K562 (cell line): Measurements from ENCODE around the gene CALHM1. TPM values are rescaled to one million over a fixed set of nuclear protein-coding genes. Genes with fewer than 3 reads are reported as not detected.
A peak's percentile ranks its signal among the peaks of the same experiment; 100 is the strongest.

ENCODE experiments used
- ARID1B ChIP-seq: fragments of 450-650 bp; IDR thresholded peaks from 2 replicates; pipeline ENCODE4 v1.6.1; 2016; ENCODE audit warnings: antibody characterized with exemption, mild to moderate bottlenecking, inconsistent platforms
- ARID2 ChIP-seq: fragments of 450-650 bp; IDR thresholded peaks from 2 replicates; pipeline ENCODE4 v1.6.1; 2017; ENCODE audit warnings: antibody characterized with exemption, mild to moderate bottlenecking
- ATF2 ChIP-seq: sonication (generic); formaldehyde crosslinking; IDR thresholded peaks from 2 replicates; pipeline ENCODE4 v1.8.1; 2022; ENCODE audit warnings: missing genetic modification reagents
- BRD4 ChIP-seq: fragments of 200-600 bp; sonication (generic); IDR thresholded peaks from 2 replicates; pipeline ENCODE4 v1.6.1; 2017; ENCODE audit warnings: inconsistent platforms
- CREB5 ChIP-seq: fragments of 250-450 bp; sonication (Bioruptor Pico); IDR thresholded peaks from 2 replicates; pipeline ENCODE4 v1.5.0; 2020; ENCODE audit warnings: mild to moderate bottlenecking
- CSDE1 ChIP-seq, 2 experiments: fragments of 450-650 bp; IDR thresholded peaks; 2 replicates each; pipeline ENCODE4 v1.6.1; 2016; ENCODE audit warnings: mild to moderate bottlenecking in 1 of 2
- CTCFL ChIP-seq: IDR thresholded peaks from 2 replicates; pipeline ENCODE4 v1.6.1; 2011; ENCODE audit warnings: borderline replicate concordance, low read depth, mild to moderate bottlenecking, moderate library complexity, low read length; ENCODE audit not compliant: insufficient read depth, poor library complexity, severe bottlenecking
- E2F1 ChIP-seq: sonication (generic); formaldehyde crosslinking; IDR thresholded peaks from 2 replicates; pipeline ENCODE4 v1.8.1; 2023; ENCODE audit warnings: mild to moderate bottlenecking, missing genetic modification reagents, moderate library complexity
- ELF1 ChIP-seq: fragments of 200-800 bp; sonication (Bioruptor generic); IDR thresholded peaks from 2 replicates; pipeline ENCODE4 v1.6.1; 2016; ENCODE audit warnings: missing genetic modification characterization, missing compliant biosample characterization
- FOSL1 ChIP-seq: fragments of 200-800 bp; sonication (Bioruptor generic); conservative IDR thresholded peaks from 2 replicates; pipeline ENCODE4 v1.6.1; 2016; ENCODE audit warnings: missing genetic modification characterization, missing compliant biosample characterization
- GTF2E2 ChIP-seq: fragments of 200-800 bp; sonication (Bioruptor generic); IDR thresholded peaks from 2 replicates; pipeline ENCODE4 v1.6.1; 2016; ENCODE audit warnings: missing genetic modification characterization, missing compliant biosample characterization
- MXD1 ChIP-seq: fragments of 250-450 bp; sonication (Bioruptor Pico); IDR thresholded peaks from 2 replicates; pipeline ENCODE4 v1.8.0; 2021; ENCODE audit warnings: borderline replicate concordance, mild to moderate bottlenecking, moderate library complexity; ENCODE audit not compliant: poor library complexity, severe bottlenecking
- NCOA6 ChIP-seq: fragments of 450-650 bp; IDR thresholded peaks from 2 replicates; pipeline ENCODE4 v1.6.1; 2017; ENCODE audit warnings: mild to moderate bottlenecking
- SIN3B ChIP-seq: fragments of 450-650 bp; IDR thresholded peaks from 2 replicates; pipeline ENCODE4 v1.6.1; 2017; ENCODE audit warnings: low read depth, mild to moderate bottlenecking, moderate library complexity
- SREBF2 ChIP-seq: sonication (generic); formaldehyde crosslinking; IDR thresholded peaks from 2 replicates; pipeline ENCODE4 v1.4.0; 2020; ENCODE audit warnings: mild to moderate bottlenecking, missing genetic modification reagents
- TEAD1 ChIP-seq, 2 experiments: fragments of 450-650 bp in 1 of 2; sonication (generic) in 1 of 2; formaldehyde crosslinking; IDR thresholded peaks; 2 replicates each; pipeline versions ENCODE4 v1.4.0 to v1.8.0; 2020 to 2022; ENCODE audit warnings: mild to moderate bottlenecking in 2 of 2, missing genetic modification reagents in 1 of 2
- THRAP3 ChIP-seq: fragments of 450-650 bp; IDR thresholded peaks from 2 replicates; pipeline ENCODE4 v1.6.1; 2016; ENCODE audit warnings: mild to moderate bottlenecking, inconsistent platforms, borderline replicate concordance
- USF1 ChIP-seq: sonication (generic); formaldehyde crosslinking; IDR thresholded peaks from 2 replicates; pipeline ENCODE4 v1.9.0; 2022; ENCODE audit warnings: mild to moderate bottlenecking, missing genetic modification reagents
- XRCC5 ChIP-seq: fragments of 200-400 bp; formaldehyde crosslinking; IDR thresholded peaks from 2 replicates; pipeline ENCODE4 v1.6.1; 2017; ENCODE audit warnings: low read depth, mild to moderate bottlenecking, low read length
- ZNF76 ChIP-seq: fragments of 250-450 bp; sonication (Bioruptor Pico); IDR thresholded peaks from 2 replicates; pipeline ENCODE4 v1.4.0; 2020; ENCODE audit warnings: mild to moderate bottlenecking, moderate library complexity, borderline replicate concordance
- polyA plus RNA-seq, 8 experiments: library from polyadenylated mRNA; depleted of rRNA in 4 of 8; stranded (reverse) in 5 of 8; unstranded in 3 of 8; fragments of >200 nt; fragmentation: Nextera tagmentation in 2 of 8; fragmentation: Illumina TruSeq in 1 of 8; extraction: Ambion mirVana in 2 of 8; extraction: Trizol in 1 of 8; gene quantifications; 2 replicates each; pipeline versions ENCODE4 v1.2.1 to v1.2.3, GENCODE V29; 2011 to 2014; ENCODE audit warnings: inconsistent platforms in 1 of 8, missing spikeins in 1 of 8
- total RNA-seq, 7 experiments: library from RNA; depleted of rRNA in 6 of 7; stranded (reverse); fragments of >200 nt in 6 of 7; fragmentation: Illumina TruSeq in 2 of 7; extraction: Trizol in 2 of 7; gene quantifications; 2 replicates each; pipeline versions ENCODE4 v1.2.1 to v1.2.3, GENCODE V29; 2011 to 2021; ENCODE audit warnings: low replicate concordance in 1 of 7

The CALHM1 gene
- total and polyA plus RNA-seq, 9 of the 15 experiments (the other 6 are each of a cell fraction or from before 2014, with no cell fraction given): 0.03 TPM; not detected in 8

- TF ChIP-seq CREB5 (CRISPR knock-in tag) (no peak), USF1 (peak; percentile 55), ATF2 (CRISPR knock-in tag) (no peak), SIN3B (no peak), BRD4 (no peak), MXD1 (CRISPR knock-in tag) (no peak), CTCFL (no peak), ELF1 (no peak), ARID1B (0 out of 2 replicates have a peak, but pooled peaks have one; percentile 10), SREBF2 (no peak), GTF2E2 (tag) (no peak), CSDE1 (IDR thresholded peaks at IDR 0.05) (no peak), E2F1 (CRISPR knock-in tag) (no peak), TEAD1 (CRISPR knock-in tag; IDR thresholded peaks at IDR 0.05) (no peak), ZNF76 (CRISPR knock-in tag) (no peak), NCOA6 (no peak), FOSL1 (tag) (peak; percentile 54), THRAP3 (no peak), ARID2 (no peak), XRCC5 (no peak)
Measured at GRCh38 chr10:103491729-103492364, 33.1 kb upstream of the CALHM1 start (continued).
